Chondrocyte (in vitro differentiated cells): ENCODE results near the gene PLCH1. TPM values are rescaled to one million over a fixed set of nuclear protein-coding genes. Genes with fewer than 3 reads are reported as not detected.

Experiments used
- DNase-seq: peaks from one replicate; pipeline ENCODE4 v3.0.0; 2021; ENCODE audit warnings: mixed read lengths, low spot score
- H3K27ac Mint-ChIP-seq: one replicate; pipeline ENCODE4 v1.8.0; 2021; ENCODE audit warnings: mild to moderate bottlenecking, moderate library complexity, mixed read lengths; ENCODE audit not compliant: unreplicated experiment
- H3K27me3 Mint-ChIP-seq: 2 replicates; pipeline ENCODE4 v1.8.0; 2021; ENCODE audit warnings: low read depth, mixed read lengths
- H3K36me3 Mint-ChIP-seq: 2 replicates; pipeline ENCODE4 v1.8.0; 2021; ENCODE audit warnings: low read depth, mixed read lengths
- H3K4me1 Mint-ChIP-seq: 2 replicates; pipeline ENCODE4 v1.8.0; 2021; ENCODE audit warnings: low read depth, mild to moderate bottlenecking, mixed read lengths
- H3K4me3 Mint-ChIP-seq: one replicate; pipeline ENCODE4 v1.8.0; 2021; ENCODE audit warnings: mild to moderate bottlenecking, moderate library complexity, mixed read lengths; ENCODE audit not compliant: unreplicated experiment
- H3K9me3 Mint-ChIP-seq: 2 replicates; pipeline ENCODE4 v1.8.0; 2021; ENCODE audit warnings: low read depth, mixed read lengths
- CTCF ChIP-seq: fragments of 200-600 bp; sonication (generic); IDR thresholded peaks from 2 replicates; pipeline ENCODE4 v1.5.0; 2021; ENCODE audit warnings: antibody characterized with exemption, mild to moderate bottlenecking, moderate library complexity
- total RNA-seq: library from RNA; stranded (reverse); gene quantifications from 3 replicates; pipeline ENCODE4 v1.2.1, GENCODE V29; 2021

PLCH1 gene
- total RNA-seq, 1 donor from 2014 or later = 0.17 TPM

GRCh38 chr3:155637567-155637966, 107.3 kb downstream of the PLCH1 start:
- Mint-ChIP-seq H3K36me3 (no peaks in the 10 kb centered on the region), H3K27me3 (no peaks in the 10 kb centered on the region), H3K9me3 (no peaks in the 10 kb centered on the region), H3K4me3 (no peak overlapping the region), H3K27ac (no peak overlapping the region), H3K4me1 (no peaks in the 10 kb centered on the region)
- no peak for DNase-seq
- no peak for TF ChIP-seq CTCF

- Mint-ChIP-seq H3K9me3 (no peaks in the 10 kb centered on the region), H3K27me3 (no peaks in the 10 kb centered on the region), H3K36me3 (no peaks in the 10 kb centered on the region), H3K4me3 (no peak overlapping the region), H3K27ac (no peak overlapping the region), H3K4me1 (no peaks in the 10 kb centered on the region)
- TF ChIP-seq CTCF = no peak
- DNase-seq = no peak
Measured at GRCh38 chr3:155635056-155635455, 109.8 kb downstream of the PLCH1 start.

- H3K4me3 Mint-ChIP-seq = no peak overlapping the region
- H3K9me3 Mint-ChIP-seq = no peaks in the 10 kb centered on the region
- no peaks in the 10 kb centered on the region for H3K27me3 Mint-ChIP-seq
- TF ChIP-seq CTCF = no peak
- no peaks in the 10 kb centered on the region for H3K36me3 Mint-ChIP-seq
- no peak for DNase-seq
- no peaks in the 10 kb centered on the region for H3K4me1 Mint-ChIP-seq
- no peak overlapping the region for H3K27ac Mint-ChIP-seq
Measured at GRCh38 chr3:155634121-155634719, 110.7 kb downstream of the PLCH1 start.

- no peak for DNase-seq
Measured at GRCh38 chr3:155631323-155632019, 113.4 kb downstream of the PLCH1 start.

GRCh38 chr3:155629556-155629955, 115.3 kb downstream of the PLCH1 start:
- H3K27me3 Mint-ChIP-seq = no peaks in the 10 kb centered on the region
- H3K4me1 Mint-ChIP-seq = no peaks in the 10 kb centered on the region
- DNase-seq = no peak
- peaks cover under 1% of the 10 kb centered on the region for H3K36me3 Mint-ChIP-seq
- no peak overlapping the region for H3K27ac Mint-ChIP-seq
- H3K9me3 Mint-ChIP-seq = peaks cover 6% of the 10 kb centered on the region
- no peak overlapping the region for H3K4me3 Mint-ChIP-seq
- no peak for TF ChIP-seq CTCF

More at GRCh38 chr3:155631323-155632019, 113.4 kb downstream of the PLCH1 start:
- Mint-ChIP-seq H3K4me3 (no peak overlapping the region), H3K9me3 (no peaks in the 10 kb centered on the region), H3K36me3 (no peaks in the 10 kb centered on the region), H3K27me3 (no peaks in the 10 kb centered on the region), H3K27ac (no peak overlapping the region), H3K4me1 (no peaks in the 10 kb centered on the region)
- TF ChIP-seq CTCF = no peak
